T-helper 22 cell (primary cell): ENCODE results near the gene MGAT3.

Source experiments
- DNase-seq: peaks from one replicate; pipeline ENCODE4 v3.0.0-alpha.2; 2020; ENCODE audit warnings: low read depth

The MGAT3 gene

GRCh38 chr22:39450258-39450955 lies 6.4 kb upstream of the MGAT3 start:
- DNase-seq: no peak

GRCh38 chr22:39452740-39453040 lies 4.1 kb upstream of the MGAT3 start:
- no peak for DNase-seq

- no peak for DNase-seq
Observed at GRCh38 chr22:39453765-39454378, 2.9 kb upstream of the MGAT3 start.

- DNase-seq: no peak
Observed at GRCh38 chr22:39454385-39454871, 2.4 kb upstream of the MGAT3 start.

GRCh38 chr22:39457198-39457555 lies 365 bp downstream of the MGAT3 start:
- no peak for DNase-seq

GRCh38 chr22:39457556-39458443 lies 988 bp downstream of the MGAT3 start:
- DNase-seq: no peak

- DNase-seq: no peak
Observed at GRCh38 chr22:39458444-39459083, 1.8 kb downstream of the MGAT3 start.

GRCh38 chr22:39459681-39460080 lies 2.9 kb downstream of the MGAT3 start:
- DNase-seq: no peak

- DNase-seq: no peak
Observed at GRCh38 chr22:39462443-39463221, 5.8 kb downstream of the MGAT3 start.

GRCh38 chr22:39463277-39463676 lies 6.5 kb downstream of the MGAT3 start:
- no peak for DNase-seq

- DNase-seq: no peak
Observed at GRCh38 chr22:39463931-39464390, 7.1 kb downstream of the MGAT3 start.

- DNase-seq: no peak
Observed at GRCh38 chr22:39466228-39467006, 9.6 kb downstream of the MGAT3 start.

- DNase-seq: no peak
Observed at GRCh38 chr22:39467390-39467895, 10.6 kb downstream of the MGAT3 start.

- DNase-seq: no peak
Observed at GRCh38 chr22:39468487-39469325, 11.9 kb downstream of the MGAT3 start.

- no peak for DNase-seq
Observed at GRCh38 chr22:39469326-39469680, 12.5 kb downstream of the MGAT3 start.

- no peak for DNase-seq
Observed at GRCh38 chr22:39469681-39470450, 13.1 kb downstream of the MGAT3 start.

- no peak for DNase-seq
Observed at GRCh38 chr22:39470451-39471291, 13.9 kb downstream of the MGAT3 start.
